ENCODE measurements around the gene TCF12. TPM values are rescaled to one million over a fixed set of nuclear protein-coding genes. Genes with fewer than 3 reads are reported as not detected.
"Not testable (repeated sequence)": the region's sequence is repeated elsewhere in the genome, so short reads cannot be mapped to it uniquely, and the experiment has no call there.

The TCF12 gene
- total and polyA plus RNA-seq, 2 donors (not counting 3 experiments of a cell fraction or from before 2014, with no cell fraction given): 72.1 to 133 TPM

DNA sequence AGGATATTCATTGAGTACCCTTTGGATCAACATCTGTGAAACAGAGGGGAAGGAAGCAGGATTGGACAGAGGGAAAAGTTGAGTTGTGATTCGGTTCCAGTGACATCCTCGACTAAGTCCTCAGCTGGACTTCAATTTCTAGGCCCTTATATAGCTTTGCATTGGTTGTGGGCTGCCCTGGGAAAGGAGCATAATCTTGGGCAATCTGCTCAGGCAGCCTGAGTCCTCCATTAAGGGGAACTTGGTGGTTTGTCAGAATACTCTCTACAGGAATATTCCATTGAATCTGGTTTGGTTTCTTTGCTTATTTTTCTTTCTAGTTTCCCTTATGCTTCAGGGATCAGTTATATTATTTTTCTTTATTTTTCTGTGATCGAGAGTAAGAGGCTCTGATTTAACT is 94.1 kb downstream of the TCF12 start:
- Histone ChIP-seq H3K27me3 (ENCODE audit: control insufficient read depth in 2 of 2, insufficient read depth in 2 of 2, low read length in 2 of 2) (no peaks in the 10 kb centered on the region), H3K9me3 (replicated peaks; ENCODE audit: control insufficient read depth, insufficient read depth, low read length) (no peaks in the 10 kb centered on the region), H2AFZ (ENCODE audit: low read depth, low read length) (no peak overlapping the region), H3K4me1 (ENCODE audit: control insufficient read depth, extremely low read depth, insufficient read depth, low read length) (peaks cover 13% of the 10 kb centered on the region), H4K20me1 (replicated peaks; ENCODE audit: control insufficient read depth, extremely low read depth, insufficient read depth, low read length) (peaks cover 12% of the 10 kb centered on the region), H3K9me1 (replicated peaks; ENCODE audit: control insufficient read depth, extremely low read depth, insufficient read depth, low read length) (no peaks in the 10 kb centered on the region), H3K79me2 (ENCODE audit: control insufficient read depth, insufficient read depth, low read length) (peaks cover 79% of the 10 kb centered on the region), H3K4me2 (ENCODE audit: insufficient read depth, low read length) (no peak overlapping the region), H3K36me3 (ENCODE audit: control insufficient read depth in 2 of 2, extremely low read depth in 1 of 2, insufficient read depth in 2 of 2, low read length in 2 of 2) (no peaks in the 10 kb centered on the region), H3K9ac (replicated peaks; ENCODE audit: extremely low read depth, insufficient read depth, low read length) (no peak overlapping the region), H3K4me3 (replicated peaks in 1 of 3; ENCODE audit: insufficient read depth in 1 of 3, low read depth in 1 of 3, low read length in 3 of 3) (no peak overlapping the region), H3K27ac (ENCODE audit: insufficient read depth, low read depth, low read length) (no peak overlapping the region)
- intact Hi-C loops (cut with micrococcal nuclease): loop anchor here (10.0 kb wide), 2 partner anchors 188 to 518 kb away; no protein-coding TSS in a partner anchor
- CTCF ChIA-PET: interaction anchor here (0.9 to 1.4 kb wide), 2 partner anchors 9 to 133 kb away, joined by 3 read pairs; no protein-coding TSS in a partner anchor
- BruUV-seq (replicated peaks): no TSS peak
- FAIRE-seq: no peak
- dilution Hi-C loops (cut with MboI; ENCODE audit: extremely low pct_ligation_motif_present, low sequenced_read_pairs): no loop called here
- POLR2A ChIA-PET: no interaction called here
- TF ChIP-seq POLR2A (IDR thresholded peaks at IDR 0.05; ENCODE audit: low read depth, low read length) (no peak), FOS (IDR thresholded peaks at IDR 0.05; ENCODE audit: borderline replicate concordance, insufficient read depth, low read length) (no peak), EZH2 (IDR thresholded peaks at IDR 0.05; ENCODE audit: borderline replicate concordance, low read depth, low read length, severe bottlenecking) (no peak), POLR2AphosphoS5 (IDR thresholded peaks at IDR 0.05; ENCODE audit: insufficient read depth, low read depth, low read length) (no peak), JUN (IDR thresholded peaks at IDR 0.05; ENCODE audit: borderline replicate concordance, insufficient read depth, insufficient read length, low read depth) (no peak), MYC (IDR thresholded peaks at IDR 0.05; ENCODE audit: low read depth, low read length) (no peak), GATA2 (IDR thresholded peaks at IDR 0.05; ENCODE audit: insufficient read depth, insufficient read length, low read depth, low read length) (no peak)
- TF ChIP-seq, protein P1, sequence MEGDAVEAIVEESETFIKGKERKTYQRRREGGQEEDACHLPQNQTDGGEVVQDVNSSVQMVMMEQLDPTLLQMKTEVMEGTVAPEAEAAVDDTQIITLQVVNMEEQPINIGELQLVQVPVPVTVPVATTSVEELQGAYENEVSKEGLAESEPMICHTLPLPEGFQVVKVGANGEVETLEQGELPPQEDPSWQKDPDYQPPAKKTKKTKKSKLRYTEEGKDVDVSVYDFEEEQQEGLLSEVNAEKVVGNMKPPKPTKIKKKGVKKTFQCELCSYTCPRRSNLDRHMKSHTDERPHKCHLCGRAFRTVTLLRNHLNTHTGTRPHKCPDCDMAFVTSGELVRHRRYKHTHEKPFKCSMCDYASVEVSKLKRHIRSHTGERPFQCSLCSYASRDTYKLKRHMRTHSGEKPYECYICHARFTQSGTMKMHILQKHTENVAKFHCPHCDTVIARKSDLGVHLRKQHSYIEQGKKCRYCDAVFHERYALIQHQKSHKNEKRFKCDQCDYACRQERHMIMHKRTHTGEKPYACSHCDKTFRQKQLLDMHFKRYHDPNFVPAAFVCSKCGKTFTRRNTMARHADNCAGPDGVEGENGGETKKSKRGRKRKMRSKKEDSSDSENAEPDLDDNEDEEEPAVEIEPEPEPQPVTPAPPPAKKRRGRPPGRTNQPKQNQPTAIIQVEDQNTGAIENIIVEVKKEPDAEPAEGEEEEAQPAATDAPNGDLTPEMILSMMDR (IDR thresholded peaks at IDR 0.05; ENCODE audit: extremely low read depth in 1 of 2, insufficient read depth in 1 of 2, low read depth in 1 of 2, low read length in 2 of 2): no peak
- TF ChIP-seq, protein P2, sequence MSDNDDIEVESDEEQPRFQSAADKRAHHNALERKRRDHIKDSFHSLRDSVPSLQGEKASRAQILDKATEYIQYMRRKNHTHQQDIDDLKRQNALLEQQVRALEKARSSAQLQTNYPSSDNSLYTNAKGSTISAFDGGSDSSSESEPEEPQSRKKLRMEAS (IDR thresholded peaks at IDR 0.05; ENCODE audit: insufficient read depth, insufficient read length): no peak
- DNase-seq (ENCODE audit: low read depth, low spot score): no peak

DNA sequence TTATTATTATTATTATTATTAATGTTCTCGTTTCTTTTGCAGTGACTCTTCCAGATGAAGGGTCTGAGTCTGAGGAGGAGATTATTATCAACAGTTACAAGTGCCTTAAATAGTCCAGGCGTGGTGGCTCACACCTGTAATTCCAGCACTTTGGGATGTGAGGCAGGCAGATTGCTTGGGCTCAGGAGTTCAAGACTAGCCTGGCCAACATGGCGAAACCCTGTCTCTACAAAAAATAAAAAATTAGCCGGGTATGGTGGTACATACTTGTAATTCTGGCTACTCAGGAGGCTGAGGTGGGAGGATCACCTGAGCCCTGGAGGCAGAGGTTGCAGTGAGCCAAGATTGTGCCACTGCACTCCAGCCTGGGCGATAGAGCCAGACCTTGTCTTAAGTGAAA is 96.5 kb downstream of the TCF12 start:
- H3K9ac ChIP-seq (replicated peaks; ENCODE audit: extremely low read depth, insufficient read depth, low read length); H3K4me3 ChIP-seq (replicated peaks in 1 of 3; ENCODE audit: insufficient read depth in 1 of 3, low read depth in 1 of 3, low read length in 3 of 3); FAIRE-seq; POLR2A ChIA-PET; CTCF ChIA-PET; dilution Hi-C loops (cut with MboI; ENCODE audit: extremely low pct_ligation_motif_present, low sequenced_read_pairs); H4K20me1 ChIP-seq (replicated peaks; ENCODE audit: control insufficient read depth, extremely low read depth, insufficient read depth, low read length); H3K9me3 ChIP-seq (replicated peaks; ENCODE audit: control insufficient read depth, insufficient read depth, low read length); BruUV-seq (replicated peaks); H3K27ac ChIP-seq (ENCODE audit: insufficient read depth, low read depth, low read length); H2AFZ ChIP-seq (ENCODE audit: low read depth, low read length); DNase-seq (ENCODE audit: low read depth, low spot score); H3K36me3 ChIP-seq (ENCODE audit: control insufficient read depth in 2 of 2, extremely low read depth in 1 of 2, insufficient read depth in 2 of 2, low read length in 2 of 2); H3K4me2 ChIP-seq (ENCODE audit: insufficient read depth, low read length); H3K27me3 ChIP-seq (ENCODE audit: control insufficient read depth in 2 of 2, insufficient read depth in 2 of 2, low read length in 2 of 2); H3K9me1 ChIP-seq (replicated peaks; ENCODE audit: control insufficient read depth, extremely low read depth, insufficient read depth, low read length): not testable (repeated sequence)
- peaks cover 13% of the 10 kb centered on the region for H3K4me1 ChIP-seq (ENCODE audit: control insufficient read depth, extremely low read depth, insufficient read depth, low read length)
- intact Hi-C loops (cut with micrococcal nuclease): loop anchor here (5.0 to 10.0 kb wide), 3 partner anchors 190 to 520 kb away; no protein-coding TSS in a partner anchor
- H3K79me2 ChIP-seq (ENCODE audit: control insufficient read depth, insufficient read depth, low read length): peaks cover 80% of the 10 kb centered on the region
